ENCODE measurements around the gene MTURN. TPM values are rescaled to one million over a fixed set of nuclear protein-coding genes. Genes with fewer than 3 reads are reported as not detected.

Gene MTURN
- total and polyA plus RNA-seq, 10 donors: 6.3 to 36.6 (median 14.8) TPM

DNA sequence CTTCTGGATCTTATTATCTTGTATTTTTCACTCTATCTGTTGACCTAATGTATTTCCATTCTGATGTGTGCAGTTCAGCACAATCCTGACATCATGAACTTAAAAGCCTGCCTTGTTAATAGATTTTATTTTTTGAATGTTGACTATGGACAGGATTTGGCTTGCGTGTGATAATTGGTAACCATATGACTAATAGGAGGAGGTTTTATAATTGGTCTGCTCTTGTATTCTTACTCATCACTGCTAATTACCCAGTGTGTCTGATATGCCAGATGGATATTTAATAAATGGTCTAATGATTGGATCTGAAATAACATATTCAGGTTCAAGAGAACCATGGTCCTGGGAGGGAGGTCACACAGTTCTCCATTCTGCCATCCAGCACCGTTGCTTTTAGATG, 45.9 kb downstream of the MTURN start:
- no peaks in the 10 kb centered on the region for H3K36me3 ChIP-seq
- H3K27me3 ChIP-seq (replicated peaks in 1 of 7): no peaks in the 10 kb centered on the region
- no peaks in the 10 kb centered on the region for H3K9me3 ChIP-seq
- H3K27ac ChIP-seq: no peak overlapping the region
- H3K4me3 ChIP-seq: no peak overlapping the region
- no peak for DNase-seq
- TF ChIP-seq, protein P1, sequence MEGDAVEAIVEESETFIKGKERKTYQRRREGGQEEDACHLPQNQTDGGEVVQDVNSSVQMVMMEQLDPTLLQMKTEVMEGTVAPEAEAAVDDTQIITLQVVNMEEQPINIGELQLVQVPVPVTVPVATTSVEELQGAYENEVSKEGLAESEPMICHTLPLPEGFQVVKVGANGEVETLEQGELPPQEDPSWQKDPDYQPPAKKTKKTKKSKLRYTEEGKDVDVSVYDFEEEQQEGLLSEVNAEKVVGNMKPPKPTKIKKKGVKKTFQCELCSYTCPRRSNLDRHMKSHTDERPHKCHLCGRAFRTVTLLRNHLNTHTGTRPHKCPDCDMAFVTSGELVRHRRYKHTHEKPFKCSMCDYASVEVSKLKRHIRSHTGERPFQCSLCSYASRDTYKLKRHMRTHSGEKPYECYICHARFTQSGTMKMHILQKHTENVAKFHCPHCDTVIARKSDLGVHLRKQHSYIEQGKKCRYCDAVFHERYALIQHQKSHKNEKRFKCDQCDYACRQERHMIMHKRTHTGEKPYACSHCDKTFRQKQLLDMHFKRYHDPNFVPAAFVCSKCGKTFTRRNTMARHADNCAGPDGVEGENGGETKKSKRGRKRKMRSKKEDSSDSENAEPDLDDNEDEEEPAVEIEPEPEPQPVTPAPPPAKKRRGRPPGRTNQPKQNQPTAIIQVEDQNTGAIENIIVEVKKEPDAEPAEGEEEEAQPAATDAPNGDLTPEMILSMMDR (IDR thresholded peaks at IDR 0.05 in 8 of 11, conservative IDR thresholded peaks at IDR 0.05 in 3 of 11): no peak
- TF ChIP-seq POLR2A (IDR thresholded peaks at IDR 0.05) (no peak), POLR2AphosphoS5 (IDR thresholded peaks at IDR 0.05) (no peak)
- intact Hi-C loops (cut with DNase I; ENCODE audit: low total_unique reads): no loop called here
- H3K4me1 ChIP-seq: peaks cover 3 to 56% (median 37%) of the 10 kb centered on the region in 6 donors
- WGBS, 5 donors: 90 to 93% (median 92%) methylated on average over 2 of the region's 2 CpGs

DNA sequence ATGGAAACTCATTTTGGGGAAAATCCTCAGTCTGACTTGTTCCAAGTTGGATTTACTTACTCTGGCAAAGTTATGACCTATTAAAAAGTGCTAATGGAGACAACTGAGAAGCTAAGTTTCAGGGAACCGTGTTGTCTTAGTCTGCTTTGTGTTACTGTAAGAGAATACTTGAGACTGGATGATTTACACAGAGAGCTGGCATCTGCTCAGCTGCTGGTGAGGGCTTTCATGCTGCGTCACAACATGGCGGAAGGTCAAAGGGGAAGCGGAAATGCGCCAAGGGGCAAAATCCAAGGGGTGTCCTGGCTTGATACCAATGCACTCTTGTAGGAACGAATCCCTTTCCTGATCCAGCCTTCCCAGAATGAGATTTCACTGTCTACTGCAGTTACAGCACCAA, 46.4 kb downstream of the MTURN start:
- H3K4me3 ChIP-seq: no peak overlapping the region
- intact Hi-C loops (cut with DNase I; ENCODE audit: low total_unique reads): no loop called here

DNA sequence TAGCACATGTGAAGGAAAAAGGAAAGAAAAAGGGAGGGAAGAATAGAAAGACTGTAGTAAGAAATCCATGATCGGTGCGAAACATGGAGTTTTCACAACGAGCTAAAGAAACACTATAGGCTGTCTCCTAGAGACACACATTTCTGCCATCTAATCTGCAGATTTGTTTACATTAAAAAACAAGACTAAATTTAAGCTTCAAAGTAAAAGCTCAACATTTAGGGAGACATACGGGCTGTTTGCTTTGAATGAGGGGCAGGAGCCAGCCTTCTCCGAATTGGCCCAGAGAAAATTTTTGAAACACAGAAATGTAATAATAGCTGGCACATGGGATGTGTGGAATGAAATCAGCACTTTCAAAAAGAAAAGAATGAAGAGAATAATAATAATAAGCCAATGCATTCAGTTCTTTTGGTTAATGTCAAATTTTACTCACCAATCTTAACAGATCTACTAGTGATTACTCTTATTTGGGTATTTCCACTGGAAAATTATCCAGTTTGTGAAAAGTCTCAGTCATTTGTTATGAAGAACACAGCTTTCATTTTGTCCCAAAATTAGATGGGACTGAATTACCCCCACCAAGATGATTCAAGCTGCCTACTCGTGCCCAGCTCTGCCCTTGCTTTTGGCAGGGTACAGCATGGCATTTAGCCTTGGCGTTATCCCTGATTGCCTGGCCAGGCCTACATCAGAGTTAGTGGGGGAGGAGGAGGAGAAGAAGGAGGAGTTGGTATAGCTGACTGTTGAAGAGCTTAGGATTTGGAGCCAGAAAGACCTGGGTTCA, 47.1 kb downstream of the MTURN start:
- Histone ChIP-seq H3K9me3 (peaks cover 0 to 10% (median 8%) of the 10 kb centered on the region in 8 donors), H3K27ac (no peak overlapping the region), H3K4me3 (no peak overlapping the region), H3K4me1 (peaks cover 3 to 44% (median 27%) of the 10 kb centered on the region in 6 donors), H3K36me3 (no peaks in the 10 kb centered on the region), H3K27me3 (replicated peaks in 1 of 7) (no peaks in the 10 kb centered on the region)
- TF ChIP-seq, protein P1 (IDR thresholded peaks at IDR 0.05 in 8 of 11, conservative IDR thresholded peaks at IDR 0.05 in 3 of 11): no peak
- TF ChIP-seq POLR2A (IDR thresholded peaks at IDR 0.05) (no peak), POLR2AphosphoS5 (IDR thresholded peaks at IDR 0.05) (no peak)
- WGBS, 5 donors: 91 to 92% (median 92%) methylated on average over 7 of the region's 7 CpGs
- intact Hi-C loops (cut with DNase I; ENCODE audit: low total_unique reads): no loop called here
- no peak for DNase-seq

More for the DNA sequence above, 46.4 kb downstream of the MTURN start:
- H3K36me3 ChIP-seq: no peaks in the 10 kb centered on the region
- no peaks in the 10 kb centered on the region for H3K27me3 ChIP-seq (replicated peaks in 1 of 7)
- H3K27ac ChIP-seq: no peak overlapping the region
- WGBS, 5 donors: 92 to 97% (median 95%) methylated on average over 6 of the region's 6 CpGs
- TF ChIP-seq POLR2A (IDR thresholded peaks at IDR 0.05) (no peak), POLR2AphosphoS5 (IDR thresholded peaks at IDR 0.05) (no peak)
- H3K9me3 ChIP-seq: peaks cover 0 to 3% (median under 1%) of the 10 kb centered on the region in 8 donors
- peaks cover 3 to 51% (median 34%) of the 10 kb centered on the region in 6 donors for H3K4me1 ChIP-seq
- no peak for DNase-seq

DNA sequence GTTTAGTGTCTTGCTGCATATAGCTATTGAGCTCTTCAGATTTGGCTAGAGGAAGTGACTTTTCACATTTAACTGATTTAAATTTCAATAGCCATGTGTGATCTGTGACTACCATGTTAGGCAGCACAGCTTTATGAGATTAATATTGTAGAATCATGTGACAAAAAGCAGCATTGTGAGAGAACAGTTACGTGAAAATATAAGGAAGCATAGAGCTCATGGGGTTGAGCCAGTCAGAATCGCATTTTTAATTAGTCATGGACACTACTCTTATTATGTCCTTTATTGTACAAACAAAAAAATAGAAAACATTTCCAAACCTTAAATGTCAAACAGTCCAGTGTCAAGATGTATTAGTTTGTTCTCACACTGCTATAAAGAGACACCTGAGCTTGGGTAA, 48.0 kb downstream of the MTURN start:
- Histone ChIP-seq H3K4me3 (no peak overlapping the region), H3K27me3 (replicated peaks in 1 of 7) (no peaks in the 10 kb centered on the region), H3K9me3 (peaks cover 0 to 19% (median 16%) of the 10 kb centered on the region in 8 donors), H3K4me1 (peaks cover 3 to 35% (median 20%) of the 10 kb centered on the region in 6 donors), H3K36me3 (no peaks in the 10 kb centered on the region), H3K27ac (no peak overlapping the region)
- intact Hi-C loops (cut with DNase I; ENCODE audit: low total_unique reads): no loop called here
- 90 to 94% (median 91%) methylated on average over 2 of the region's 2 CpGs for WGBS, 5 donors
- no peak for TF ChIP-seq POLR2A (IDR thresholded peaks at IDR 0.05)
- TF ChIP-seq POLR2AphosphoS5 (IDR thresholded peaks at IDR 0.05): no peak
- TF ChIP-seq, protein P1 (IDR thresholded peaks at IDR 0.05 in 8 of 11, conservative IDR thresholded peaks at IDR 0.05 in 3 of 11): no peak
- no peak for DNase-seq

Measured in spleen (tissue), 11 donors.